GM18508 (cell line): Measurements from ENCODE around the gene PITPNM3.

ENCODE experiments used
- ATAC-seq: cut with Tn5 transposase; IDR thresholded peaks from one replicate; pipeline ENCODE4 v1.9.1; 2021; ENCODE audit warnings: moderate number of reproducible peaks; ENCODE audit not compliant: insufficient read depth, unreplicated experiment

Gene PITPNM3

GRCh38 chr17:6427279-6427781 is 129.0 kb downstream of the PITPNM3 start:
- no peak for ATAC-seq

GRCh38 chr17:6426356-6427101 is 129.8 kb downstream of the PITPNM3 start:
- ATAC-seq = no peak

GRCh38 chr17:6425407-6425806 is 130.9 kb downstream of the PITPNM3 start:
- ATAC-seq = no peak

- no peak for ATAC-seq
Observed at GRCh38 chr17:6423931-6424330, 132.4 kb downstream of the PITPNM3 start.

GRCh38 chr17:6422654-6423241 is 133.6 kb downstream of the PITPNM3 start:
- ATAC-seq = no peak

GRCh38 chr17:6421700-6422604 is 134.4 kb downstream of the PITPNM3 start:
- no peak for ATAC-seq

GRCh38 chr17:6420173-6420641 is 136.1 kb downstream of the PITPNM3 start:
- ATAC-seq = no peak

- ATAC-seq = no peak
Observed at GRCh38 chr17:6415616-6416015, 140.7 kb downstream of the PITPNM3 start.

- no peak for ATAC-seq
Observed at GRCh38 chr17:6413065-6413464, 143.3 kb downstream of the PITPNM3 start.

- no peak for ATAC-seq
Observed at GRCh38 chr17:6408735-6409134, 147.6 kb downstream of the PITPNM3 start.

- no peak for ATAC-seq
Observed at GRCh38 chr17:6408276-6408675, 148.1 kb downstream of the PITPNM3 start.

GRCh38 chr17:6402258-6402657 is 154.1 kb downstream of the PITPNM3 start:
- ATAC-seq = no peak
